Motor neuron (in vitro differentiated cells): Measurements from ENCODE around the gene CHMP5. TPM values are rescaled to one million over a fixed set of nuclear protein-coding genes. Genes with fewer than 3 reads are reported as not detected.

Experiments
- ATAC-seq, 8 experiments: fragments of 200-7000 bp; cut with Tn5 transposase; replicated peaks in 6 of 8; 2 replicates each; pipeline ENCODE4 v1.8.0; 2021; ENCODE audit warnings: mild to moderate bottlenecking in 8 of 8, moderate library complexity in 8 of 8
- H3K27ac ChIP-seq, 2 donors: fragments of 250-450 bp; sonication (Bioruptor Pico); 2 replicates each; pipeline ENCODE4 v1.9.0; 2021; ENCODE audit warnings: antibody characterized with exemption in 2 of 2, mild to moderate bottlenecking in 2 of 2, moderate library complexity in 1 of 2
- H3K4me1 ChIP-seq, 2 donors: fragments of 250-450 bp; sonication (Bioruptor Pico); replicated peaks in 1 of 2; 2 replicates each; pipeline ENCODE4 v1.6.1; 2021; ENCODE audit warnings: antibody characterized with exemption in 2 of 2, mild to moderate bottlenecking in 2 of 2, moderate library complexity in 1 of 2
- H3K4me3 ChIP-seq, 5 donors: fragments of 250-450 bp; sonication (Bioruptor Pico); 2 replicates each; pipeline ENCODE4 v1.9.0; 2021; ENCODE audit warnings: antibody characterized with exemption in 5 of 5, mild to moderate bottlenecking in 5 of 5, moderate library complexity in 4 of 5
- WGBS, 10 experiments: fragments of 450-650 bp; shearing (Covaris generic); methylation state at CpG; one replicate each; pipeline ENCODE4 v1.0.0; 2022; 5-methylcytosine and 5-hydroxymethylcytosine counted together
- in situ Hi-C, 9 experiments: fragments of 400-800 bp; cut with MboI; loops; one replicate each; pipeline ENCODE4 v1.15.0; 2021; ENCODE audit warnings: low sequenced_read_pairs in 9 of 9, low pct_unique_long_range_greater_than_20kb in 2 of 9; ENCODE audit not compliant: unreplicated experiment in 9 of 9
- total RNA-seq, 8 experiments: library from RNA; unstranded; fragments of 300-600 nt; gene quantifications; 2 replicates each; pipeline versions ENCODE4 v1.2.3 to v1.2.4, GENCODE V29; 2022

CHMP5 gene
- total RNA-seq, 8 experiments from 2014 or later, result 65.7 to 130 (median 93.4) TPM

DNA sequence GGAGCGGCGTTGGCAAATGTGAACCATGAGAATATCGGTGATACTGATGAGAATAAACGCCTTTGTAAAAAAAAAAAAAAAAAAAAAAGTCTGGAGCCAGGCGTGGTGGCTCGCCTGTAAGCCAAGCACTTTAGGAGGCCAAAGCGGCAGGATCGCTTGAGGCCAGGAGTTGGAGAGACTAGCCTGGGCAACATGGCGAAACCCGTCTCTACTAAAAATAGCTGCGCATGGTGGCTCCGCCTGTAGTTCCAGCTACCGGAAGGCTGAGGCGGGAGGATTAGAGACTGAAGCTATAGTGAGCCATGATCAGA, 25.0 kb downstream of the CHMP5 start:
- ATAC-seq, result peak in 3 of 8 experiments; percentile 8 to 38 (median 9)
- Histone ChIP-seq H3K4me1 (peaks cover 11 to 17% of the 10 kb centered on the region in 2 donors), H3K27ac (peak overlapping the region; percentile 96 to 99), H3K4me3 (peak overlapping the region; percentile 72 to 99 (median 89))
- 0 to 2% (median 0%) methylated on average over 3 to 11 of the region's 14 CpGs; no CpG with 5 or more reads in 4 of the 10 experiments for WGBS, 10 experiments
- in situ Hi-C loops, result no loop called here

DNA sequence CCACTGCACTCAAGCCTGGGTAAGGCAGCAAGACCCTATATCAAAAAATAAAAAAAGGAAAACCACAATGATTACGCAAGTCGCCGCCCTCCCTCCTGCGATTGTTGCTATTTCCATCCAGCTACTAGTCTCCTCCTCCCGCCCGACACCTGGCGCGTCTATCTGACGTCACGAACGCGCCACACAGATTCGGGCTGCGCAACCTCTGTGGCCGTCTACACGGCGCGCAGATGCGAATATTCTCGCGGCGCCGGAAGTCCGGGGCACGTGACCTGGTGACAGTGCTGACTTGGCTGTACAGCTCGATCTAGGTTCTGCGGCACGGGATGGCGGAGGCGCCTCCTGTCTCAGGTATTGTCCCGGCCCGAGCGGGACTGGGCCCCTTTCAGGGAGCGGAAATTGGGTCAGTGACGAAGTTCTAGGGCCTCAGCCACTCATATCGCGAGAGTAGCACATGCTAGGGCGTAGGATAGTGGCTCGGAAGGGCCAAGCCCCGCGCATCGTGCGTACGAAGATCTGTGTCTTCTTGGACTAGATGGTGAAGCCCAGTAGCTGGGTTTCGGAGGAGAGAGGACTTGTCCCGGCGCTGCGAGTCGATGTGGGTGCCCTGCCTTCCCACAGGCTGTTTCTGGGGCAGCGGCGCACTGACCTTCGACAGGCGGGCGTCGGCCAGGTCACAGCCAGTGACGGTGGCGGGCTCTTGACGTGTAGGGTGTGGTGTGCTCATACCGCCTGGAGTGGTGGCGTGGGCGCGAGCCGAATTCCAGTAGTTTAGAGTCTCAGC, 25.6 kb downstream of the CHMP5 start, which contains the start of gene NFX1:
Gene NFX1, plus strand, starts transcription at position 270 of the 784 bp plus-strand sequence. Its CDS starts 57 bp downstream, at position 327.
- 0 to 15% (median 0%) methylated on average over 3 to 20 of the region's 63 CpGs; no CpG with 5 or more reads in 2 of the 10 experiments for WGBS, 10 experiments
- Histone ChIP-seq H3K4me1 (peaks cover 11 to 17% of the 10 kb centered on the region in 2 donors), H3K27ac (peak within 1 kb of the TSS; percentile 96 to 99), H3K4me3 (peak within 1 kb of the TSS; percentile 72 to 99 (median 89))
- peak; percentile 74 to 96 (median 92) for ATAC-seq
- in situ Hi-C loops, result no loop called here

DNA sequence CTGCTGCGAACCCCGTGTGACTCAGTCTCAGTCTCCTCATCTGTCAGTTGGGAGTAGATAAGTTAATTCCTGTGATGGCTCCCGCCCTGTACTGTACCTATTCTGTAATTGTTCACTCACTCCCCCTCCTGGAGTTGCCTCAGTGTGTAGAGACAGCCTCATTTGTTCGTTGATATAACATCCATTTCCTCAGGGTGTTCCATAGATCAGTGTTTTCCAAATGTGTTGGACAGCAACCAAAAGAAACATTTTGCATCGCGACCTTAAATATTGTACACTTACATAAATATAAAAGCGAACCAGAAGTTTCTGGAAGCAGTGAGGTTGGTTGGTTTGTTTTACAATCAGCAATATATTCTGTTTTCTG, 26.2 kb downstream of the CHMP5 start:
- H3K27ac ChIP-seq, result peak overlapping the region; percentile 93 to 99
- H3K4me3 ChIP-seq, result peak overlapping the region; percentile 72 to 99 (median 89)
- peaks cover 11 to 17% of the 10 kb centered on the region in 2 donors for H3K4me1 ChIP-seq
- no peak for ATAC-seq
- 0 to 60% (median 17%) methylated on average over 2 to 7 of the region's 7 CpGs; no CpG with 5 or more reads in 1 of the 10 experiments for WGBS, 10 experiments
- in situ Hi-C loops, result no loop called here

DNA sequence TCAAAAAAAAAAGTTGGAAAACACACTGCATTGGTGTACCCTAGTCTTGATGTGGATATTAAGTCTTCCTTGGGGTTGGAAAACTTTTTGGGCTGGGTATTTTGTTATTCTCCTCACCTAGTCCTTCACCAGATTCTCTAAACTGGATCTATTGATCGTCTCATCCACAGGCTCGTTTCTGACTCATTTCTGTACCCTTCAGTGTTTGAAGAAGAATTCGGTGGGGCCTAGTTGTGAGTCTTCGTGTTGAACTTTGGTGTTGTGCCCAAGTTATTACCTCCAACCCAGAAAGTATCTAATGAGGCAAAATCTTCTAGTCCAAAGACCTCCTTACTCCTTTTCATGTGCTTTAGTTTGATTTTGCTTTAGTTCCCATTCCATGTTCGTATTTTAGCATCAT, 27.1 kb downstream of the CHMP5 start:
- H3K4me3 ChIP-seq, result peak overlapping the region in 1 of 5 donors; percentile 80
- no peak for ATAC-seq
- in situ Hi-C loops, result no loop called here
- no peak overlapping the region for H3K27ac ChIP-seq
- peaks cover 19 to 22% of the 10 kb centered on the region in 2 donors for H3K4me1 ChIP-seq
- WGBS, 10 experiments, result 84 to 100% (median 93%) methylated on average over 2 to 5 of the region's 5 CpGs; no CpG with 5 or more reads in 3 of the 10 experiments

DNA sequence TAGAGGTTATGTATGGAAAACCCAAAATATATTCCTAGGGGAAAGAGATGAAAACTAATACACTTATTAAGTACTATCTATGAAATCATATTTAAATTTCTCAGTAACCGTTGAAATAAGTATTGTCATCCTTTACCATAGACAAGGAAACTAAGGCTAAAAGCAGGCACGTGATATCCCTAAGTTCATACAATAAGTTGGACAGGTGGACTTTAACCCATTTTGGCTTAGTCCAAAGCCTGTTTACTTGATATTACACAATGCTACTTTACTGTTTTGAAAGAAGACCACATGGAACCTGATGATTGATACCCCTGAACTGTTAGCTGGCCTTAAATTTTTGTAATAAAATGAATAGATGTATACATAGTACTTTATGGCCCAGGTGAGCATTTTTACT, 28.9 kb downstream of the CHMP5 start:
- Histone ChIP-seq H3K4me3 (no peak overlapping the region), H3K27ac (no peak overlapping the region), H3K4me1 (peaks cover 32 to 36% of the 10 kb centered on the region in 2 donors)
- in situ Hi-C loops, result no loop called here
- 82 to 94% (median 88%) methylated on average over 2 of the region's 2 CpGs; no CpG with 5 or more reads in 3 of the 10 experiments for WGBS, 10 experiments
- ATAC-seq, result no peak

DNA sequence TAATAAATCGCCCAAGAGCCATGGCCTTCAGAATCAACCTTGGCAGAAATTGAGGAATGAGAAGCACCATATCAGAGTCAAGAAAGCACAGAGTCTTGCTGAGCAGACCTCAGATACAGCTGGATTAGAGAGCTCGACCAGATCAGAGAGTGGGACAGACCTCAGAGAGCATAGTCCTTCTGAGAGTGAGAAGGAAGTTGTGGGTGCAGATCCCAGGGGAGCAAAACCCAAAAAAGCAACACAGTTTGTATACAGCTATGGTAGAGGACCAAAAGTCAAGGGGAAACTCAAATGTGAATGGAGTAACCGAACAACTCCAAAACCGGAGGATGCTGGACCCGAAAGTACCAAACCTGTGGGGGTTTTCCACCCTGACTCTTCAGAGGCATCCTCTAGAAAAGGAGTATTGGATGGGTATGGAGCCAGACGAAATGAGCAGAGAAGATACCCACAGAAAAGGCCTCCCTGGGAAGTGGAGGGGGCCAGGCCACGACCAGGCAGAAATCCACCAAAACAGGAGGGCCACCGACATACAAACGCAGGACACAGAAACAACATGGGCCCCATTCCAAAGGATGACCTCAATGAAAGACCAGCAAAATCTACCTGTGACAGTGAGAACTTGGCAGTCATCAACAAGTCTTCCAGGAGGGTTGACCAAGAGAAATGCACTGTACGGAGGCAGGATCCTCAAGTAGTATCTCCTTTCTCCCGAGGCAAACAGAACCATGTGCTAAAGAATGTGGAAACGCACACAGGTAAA, 30.0 kb downstream of the CHMP5 start:
- in situ Hi-C loops, result no loop called here
- no peak overlapping the region for H3K27ac ChIP-seq
- 73 to 100% (median 93%) methylated on average over 1 to 8 of the region's 12 CpGs for WGBS, 10 experiments
- ATAC-seq, result no peak
- H3K4me3 ChIP-seq, result no peak overlapping the region
- H3K4me1 ChIP-seq, result peaks cover 31 to 32% of the 10 kb centered on the region in 2 donors

DNA sequence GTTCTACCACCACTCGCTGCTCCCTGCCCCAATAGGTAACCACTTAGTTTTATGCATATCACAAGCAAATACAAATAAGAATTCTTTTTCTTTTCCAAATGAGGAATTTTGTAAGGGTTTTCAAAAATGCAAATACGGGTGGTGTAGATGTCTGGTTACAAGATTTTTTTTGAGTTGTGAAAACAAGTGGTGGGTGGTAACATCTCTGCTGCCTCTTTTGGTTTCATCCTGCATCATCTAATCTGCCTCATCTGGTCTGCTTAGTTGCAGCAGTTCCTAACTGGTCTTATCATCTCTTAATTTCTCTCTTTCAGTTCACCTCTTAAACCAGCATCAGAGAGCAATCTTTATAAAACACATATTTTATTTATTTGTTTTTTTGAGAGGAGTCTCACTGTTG, 30.7 kb downstream of the CHMP5 start:
- in situ Hi-C loops, result no loop called here
- no peak for ATAC-seq
- 50 to 100% (median 76%) methylated on average over 1 to 2 of the region's 2 CpGs; no CpG with 5 or more reads in 1 of the 10 experiments for WGBS, 10 experiments
- no peak overlapping the region for H3K4me3 ChIP-seq
- peaks cover 31 to 32% of the 10 kb centered on the region in 2 donors for H3K4me1 ChIP-seq
- H3K27ac ChIP-seq, result no peak overlapping the region

DNA sequence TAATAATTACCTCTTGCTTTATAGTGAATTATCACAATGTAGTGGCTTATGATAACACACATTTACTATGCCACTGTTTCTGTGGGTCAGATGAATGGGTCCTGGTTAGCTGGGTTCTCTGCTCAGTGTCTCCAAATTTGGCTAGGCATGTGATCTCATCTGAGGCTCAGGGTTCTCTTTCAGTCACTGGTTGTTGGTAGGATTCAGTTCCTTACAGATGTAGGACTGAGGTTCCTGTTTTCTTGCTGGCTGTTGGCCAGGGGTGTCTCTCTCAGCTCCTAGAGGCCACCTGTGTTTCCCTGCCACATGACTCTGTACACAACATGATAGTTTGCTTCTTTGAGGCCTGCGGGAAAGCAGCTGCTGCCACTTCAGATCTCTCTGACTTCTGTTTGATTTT, 32.6 kb downstream of the CHMP5 start:
- Histone ChIP-seq H3K27ac (no peak overlapping the region), H3K4me1 (peaks cover 19 to 21% of the 10 kb centered on the region in 2 donors), H3K4me3 (no peak overlapping the region)
- in situ Hi-C loops, result no loop called here
- 80 to 100% (median 83%) methylated on average over 1 of the region's 1 CpG; no CpG with 5 or more reads in 7 of the 10 experiments for WGBS, 10 experiments
- peak in 5 of 8 experiments; percentile 16 to 56 (median 37) for ATAC-seq

DNA sequence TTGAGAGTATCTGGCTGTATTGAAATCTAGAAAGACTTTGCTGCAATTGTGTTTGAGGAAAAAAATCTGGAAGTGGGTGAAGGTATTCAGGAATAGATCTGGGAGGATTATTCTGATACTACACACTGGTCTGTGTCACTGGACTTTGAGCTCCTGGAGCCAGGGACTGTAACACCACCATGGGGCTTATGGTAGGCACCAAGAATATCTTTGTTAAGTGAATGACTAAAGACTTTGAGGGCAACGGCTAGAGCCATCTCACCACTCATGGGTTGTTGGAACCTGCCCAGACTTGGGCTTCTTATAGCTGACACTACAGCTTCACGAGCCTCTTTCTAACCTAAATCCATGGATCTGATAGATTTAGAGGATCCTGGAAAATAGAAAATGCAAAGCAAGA, 35.7 kb downstream of the CHMP5 start:
- no peak for ATAC-seq
- Histone ChIP-seq H3K27ac (no peak overlapping the region), H3K4me1 (peaks cover 19 to 21% of the 10 kb centered on the region in 2 donors), H3K4me3 (no peak overlapping the region)
- in situ Hi-C loops, result no loop called here
- WGBS, 10 experiments, result 80 to 100% (median 100%) methylated on average over 1 to 2 of the region's 2 CpGs; no CpG with 5 or more reads in 5 of the 10 experiments

DNA sequence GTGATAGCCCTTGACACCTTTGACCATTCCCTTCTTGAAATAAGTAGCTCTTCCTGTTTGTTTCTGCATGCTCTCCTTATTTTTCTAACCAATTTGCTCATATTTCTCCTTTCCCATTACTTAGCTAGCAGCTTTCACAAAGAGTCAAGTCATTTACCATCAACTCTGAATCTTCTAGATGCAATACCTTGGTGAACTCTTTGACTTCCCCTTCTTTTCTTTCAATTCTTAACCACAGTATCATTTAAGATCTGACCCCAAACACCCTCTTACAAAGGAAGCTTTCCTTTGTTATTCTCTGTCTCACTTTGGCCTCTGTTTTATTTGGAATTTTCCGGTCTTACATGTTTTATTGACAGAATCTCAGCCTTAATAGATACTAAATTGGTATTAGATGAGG, 39.5 kb downstream of the CHMP5 start:
- in situ Hi-C loops, result no loop called here
- no peaks in the 10 kb centered on the region for H3K4me1 ChIP-seq
- no peak overlapping the region for H3K4me3 ChIP-seq
- ATAC-seq, result no peak
- H3K27ac ChIP-seq, result no peak overlapping the region
- 100% methylated on average over 1 of the region's 1 CpG; no CpG with 5 or more reads in 2 of the 10 experiments for WGBS, 10 experiments

DNA sequence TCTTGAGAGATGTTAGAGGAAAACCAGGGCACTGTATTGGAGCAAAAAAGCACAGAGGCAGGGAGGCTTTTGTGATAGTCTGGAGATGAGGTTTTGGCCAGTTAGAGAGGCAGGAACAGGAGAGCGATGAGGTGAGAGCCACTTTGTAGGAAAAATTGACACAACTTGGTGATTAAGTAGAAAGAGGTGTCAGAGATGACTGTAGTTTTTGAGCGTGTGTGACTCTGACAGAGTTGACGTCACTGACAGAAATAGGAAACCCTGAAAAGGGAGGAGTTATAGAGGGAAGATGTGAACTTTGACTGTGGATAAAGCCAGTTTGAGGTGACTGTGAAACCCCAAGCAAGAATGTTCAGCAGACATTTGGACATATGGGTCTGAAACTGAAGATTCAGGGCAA, 41.2 kb downstream of the CHMP5 start:
- no peak for ATAC-seq
- H3K27ac ChIP-seq, result no peak overlapping the region
- no peak overlapping the region for H3K4me3 ChIP-seq
- in situ Hi-C loops, result no loop called here
- WGBS, 10 experiments, result 92 to 100% (median 100%) methylated on average over 1 to 3 of the region's 3 CpGs; no CpG with 5 or more reads in 2 of the 10 experiments
- H3K4me1 ChIP-seq, result no peaks in the 10 kb centered on the region

DNA sequence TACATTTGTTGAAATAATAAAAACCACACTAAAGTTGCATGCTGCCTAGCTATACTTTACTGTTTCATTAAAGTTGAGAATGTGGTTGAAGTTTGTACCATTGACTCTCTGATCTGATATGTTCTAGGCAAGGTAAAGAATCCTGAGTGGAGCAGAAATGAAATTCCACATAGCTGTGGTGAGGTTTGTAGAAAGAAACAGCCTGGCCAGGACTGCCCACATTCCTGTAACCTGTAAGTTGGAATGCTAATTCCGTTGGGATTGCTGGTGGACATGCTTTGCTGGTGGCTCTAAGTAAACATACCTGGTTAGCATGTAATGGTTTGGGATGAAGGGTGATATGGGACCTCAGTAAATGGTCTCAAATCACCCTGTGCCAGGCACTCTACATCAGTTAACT, 42.2 kb downstream of the CHMP5 start:
- no peak overlapping the region for H3K27ac ChIP-seq
- WGBS, 10 experiments, result 50 to 100% (median 100%) methylated on average over 1 of the region's 1 CpG; no CpG with 5 or more reads in 7 of the 10 experiments
- in situ Hi-C loops, result no loop called here
- H3K4me1 ChIP-seq, result no peaks in the 10 kb centered on the region
- H3K4me3 ChIP-seq, result no peak overlapping the region
- ATAC-seq, result no peak

DNA sequence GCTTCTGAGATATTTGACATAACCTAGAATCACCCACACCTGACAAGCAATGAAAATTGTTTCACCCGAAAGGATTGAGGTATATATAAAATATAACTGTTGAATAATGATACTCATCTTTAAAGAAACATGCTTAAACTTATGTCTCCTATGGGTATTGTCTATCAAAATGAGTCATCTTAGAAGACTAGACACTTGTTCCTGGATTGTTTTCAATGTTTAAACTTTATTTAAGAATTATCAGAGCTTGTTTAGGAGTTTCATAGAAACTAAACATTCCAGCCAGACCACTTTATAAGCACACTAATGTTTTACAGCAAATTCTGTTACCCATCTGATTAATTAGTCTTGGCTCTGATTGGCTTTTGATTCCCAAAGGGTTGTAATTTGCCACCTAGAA, 45.1 kb downstream of the CHMP5 start:
- in situ Hi-C loops, result no loop called here
- ATAC-seq, result no peak
- Histone ChIP-seq H3K4me1 (no peaks in the 10 kb centered on the region), H3K27ac (no peak overlapping the region), H3K4me3 (no peak overlapping the region)
- WGBS, 10 experiments, result 80 to 100% (median 97%) methylated on average over 1 of the region's 1 CpG; no CpG with 5 or more reads in 6 of the 10 experiments
